ENCODE results near the gene METTL2B.
"Not testable (repeated sequence)": the region's sequence is repeated elsewhere in the genome, so short reads cannot be mapped to it uniquely, and the experiment has no call there.

DNA sequence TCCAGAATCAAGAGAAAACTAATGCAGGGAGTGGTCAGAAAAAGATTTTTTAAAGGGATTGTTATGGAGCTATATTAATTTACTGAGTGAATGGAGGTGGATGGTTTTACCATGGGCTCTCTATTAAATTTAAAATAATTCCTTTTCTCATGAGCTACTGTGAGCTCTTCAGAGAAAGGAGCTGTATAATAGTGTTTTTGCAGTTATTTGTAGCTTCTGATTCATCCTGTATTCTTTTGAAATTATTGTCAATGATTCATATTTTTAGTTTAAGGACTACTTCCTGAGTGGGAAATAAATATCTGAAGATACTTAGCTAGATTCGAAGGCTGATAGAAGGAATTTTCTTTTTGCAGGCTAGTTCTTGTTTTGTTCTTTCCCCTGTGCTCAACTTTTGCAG is 56.4 kb downstream of the METTL2B start:
- not testable (repeated sequence) for TF ChIP-seq EP300, POLR2A (IDR thresholded peaks at IDR 0.05)
- TF ChIP-seq, protein P1, sequence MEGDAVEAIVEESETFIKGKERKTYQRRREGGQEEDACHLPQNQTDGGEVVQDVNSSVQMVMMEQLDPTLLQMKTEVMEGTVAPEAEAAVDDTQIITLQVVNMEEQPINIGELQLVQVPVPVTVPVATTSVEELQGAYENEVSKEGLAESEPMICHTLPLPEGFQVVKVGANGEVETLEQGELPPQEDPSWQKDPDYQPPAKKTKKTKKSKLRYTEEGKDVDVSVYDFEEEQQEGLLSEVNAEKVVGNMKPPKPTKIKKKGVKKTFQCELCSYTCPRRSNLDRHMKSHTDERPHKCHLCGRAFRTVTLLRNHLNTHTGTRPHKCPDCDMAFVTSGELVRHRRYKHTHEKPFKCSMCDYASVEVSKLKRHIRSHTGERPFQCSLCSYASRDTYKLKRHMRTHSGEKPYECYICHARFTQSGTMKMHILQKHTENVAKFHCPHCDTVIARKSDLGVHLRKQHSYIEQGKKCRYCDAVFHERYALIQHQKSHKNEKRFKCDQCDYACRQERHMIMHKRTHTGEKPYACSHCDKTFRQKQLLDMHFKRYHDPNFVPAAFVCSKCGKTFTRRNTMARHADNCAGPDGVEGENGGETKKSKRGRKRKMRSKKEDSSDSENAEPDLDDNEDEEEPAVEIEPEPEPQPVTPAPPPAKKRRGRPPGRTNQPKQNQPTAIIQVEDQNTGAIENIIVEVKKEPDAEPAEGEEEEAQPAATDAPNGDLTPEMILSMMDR (IDR thresholded peaks at IDR 0.05): not testable (repeated sequence)

All from ovary (tissue), 3 donors.